ENCODE data around the gene RNF44.

RNF44 gene

DNA sequence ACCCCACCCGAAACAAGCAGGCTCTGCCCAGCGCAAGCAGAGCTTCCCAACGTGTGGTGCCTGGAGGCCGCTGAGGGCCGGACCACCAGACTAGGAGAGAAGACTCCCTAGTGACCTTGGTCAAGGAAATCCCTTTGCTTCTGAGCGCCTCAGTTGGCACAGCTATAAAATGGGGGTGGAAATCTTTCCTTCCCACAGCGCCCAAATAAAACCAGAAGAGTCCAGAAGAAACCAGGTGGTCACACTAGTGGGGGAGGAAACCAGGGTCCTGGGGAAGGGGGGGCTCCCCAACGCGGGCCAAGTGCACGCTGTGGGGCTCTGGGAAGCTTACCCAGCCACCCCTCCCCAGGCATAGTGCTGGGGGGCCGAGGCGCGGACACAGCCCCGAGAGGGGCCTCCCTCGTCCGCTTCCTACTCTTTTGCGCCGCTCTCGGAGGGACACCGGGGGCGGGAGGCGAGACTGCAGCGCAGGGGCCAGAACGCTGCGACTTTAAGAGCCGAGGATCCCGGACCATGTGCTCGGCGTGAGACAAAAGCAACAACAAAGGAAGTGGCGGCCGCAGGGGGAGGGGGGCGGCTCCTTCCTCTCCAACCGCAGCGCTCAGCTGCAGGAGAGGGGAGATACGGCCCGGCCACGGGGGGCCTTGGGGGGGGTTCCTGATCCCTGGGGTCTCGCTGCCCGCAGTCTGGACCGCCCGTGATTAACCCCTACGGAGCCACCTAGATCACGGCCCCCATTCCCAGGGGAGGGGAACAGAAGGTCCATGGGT is 885 bp downstream of the RNF44 start:
- TF ChIP-seq CTCF (IDR thresholded peaks at IDR 0.05; ENCODE audit: low read depth, low read length, missing control alignments) = no peak
- peak; percentile 80 for DNase-seq
- in situ Hi-C loops (cut with HindIII; ENCODE audit: low pct_ligation_motif_present, low sequenced_read_pairs) = no loop called here
- H3K27me3 ChIP-seq (replicated peaks) = no peaks in the 10 kb centered on the region
- H3K4me3 ChIP-seq (ENCODE audit: low read depth, low read length) = peak overlapping the region; percentile 82
- H3K36me3 ChIP-seq (replicated peaks) = peaks cover 4% of the 10 kb centered on the region
- peak overlapping the region; percentile 85 for H3K27ac ChIP-seq

DNA sequence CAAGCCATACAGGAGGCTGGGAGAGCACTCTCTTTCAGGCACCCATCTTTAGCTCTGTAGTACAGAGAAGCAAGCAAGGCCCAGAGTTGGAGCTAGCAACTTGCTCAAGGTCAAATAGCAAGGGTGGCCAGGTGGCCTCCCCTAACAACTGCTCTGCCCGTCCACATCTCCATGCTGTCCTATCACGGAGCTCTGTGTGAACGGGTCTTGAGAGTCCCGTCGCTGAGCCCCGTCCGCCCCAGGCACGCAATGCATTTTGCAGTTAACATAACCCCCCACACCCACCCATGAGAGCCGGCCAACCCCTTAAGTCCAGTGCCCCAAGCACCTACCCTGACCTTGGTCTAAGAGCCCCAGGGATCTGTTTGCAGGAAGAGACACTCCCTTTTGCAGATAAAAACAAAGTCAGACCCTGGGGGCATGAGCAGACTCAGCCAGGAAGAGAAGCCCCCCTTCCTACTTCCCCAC is 1.5 kb downstream of the RNF44 start:
- H3K4me3 ChIP-seq (ENCODE audit: low read depth, low read length) = peak overlapping the region; percentile 82
- no peak for TF ChIP-seq CTCF (IDR thresholded peaks at IDR 0.05; ENCODE audit: low read depth, low read length, missing control alignments)
- H3K27me3 ChIP-seq (replicated peaks) = no peaks in the 10 kb centered on the region
- H3K27ac ChIP-seq = peak overlapping the region; percentile 85
- peaks cover 8% of the 10 kb centered on the region for H3K36me3 ChIP-seq (replicated peaks)
- DNase-seq = no peak
- in situ Hi-C loops (cut with HindIII; ENCODE audit: low pct_ligation_motif_present, low sequenced_read_pairs) = no loop called here

DNA sequence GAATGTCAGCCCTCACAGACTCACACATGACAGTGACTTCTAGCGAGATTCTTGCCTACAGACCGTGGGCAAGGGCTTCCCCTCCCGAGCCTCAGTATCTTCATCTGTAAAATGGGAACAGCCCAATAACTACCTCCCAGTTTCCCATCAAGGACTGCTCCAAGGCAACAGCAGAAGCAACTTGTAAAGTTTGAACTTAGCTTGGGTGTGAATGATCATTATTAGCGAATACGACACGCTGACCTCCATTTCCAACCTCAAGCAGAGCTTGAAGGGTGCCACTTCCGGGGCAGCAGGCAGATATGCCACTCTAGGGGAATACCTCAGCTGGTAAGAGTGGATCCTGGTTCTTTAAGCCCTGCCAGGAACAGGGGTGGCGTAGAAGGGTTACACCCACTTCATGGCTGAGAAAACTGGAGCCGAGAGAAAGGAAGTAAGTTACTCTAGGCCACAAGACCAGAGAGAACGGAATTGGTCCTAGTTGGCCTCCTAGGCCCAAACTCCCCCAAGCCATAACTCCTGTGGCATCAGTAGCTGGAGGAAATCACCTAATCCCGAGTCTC is 2.0 kb downstream of the RNF44 start:
- TF ChIP-seq CTCF (IDR thresholded peaks at IDR 0.05; ENCODE audit: low read depth, low read length, missing control alignments) = no peak
- Histone ChIP-seq H3K36me3 (replicated peaks) (peaks cover 12% of the 10 kb centered on the region), H3K27ac (no peak overlapping the region), H3K4me3 (ENCODE audit: low read depth, low read length) (peak overlapping the region; percentile 82), H3K27me3 (replicated peaks) (no peaks in the 10 kb centered on the region)
- in situ Hi-C loops (cut with HindIII; ENCODE audit: low pct_ligation_motif_present, low sequenced_read_pairs) = no loop called here
- DNase-seq = no peak

- TF ChIP-seq CTCF (IDR thresholded peaks at IDR 0.05; ENCODE audit: low read depth, low read length, missing control alignments) = no peak
- no peak overlapping the region for H3K27ac ChIP-seq
- no peak overlapping the region for H3K4me3 ChIP-seq (ENCODE audit: low read depth, low read length)
- H3K27me3 ChIP-seq (replicated peaks) = no peaks in the 10 kb centered on the region
- in situ Hi-C loops (cut with HindIII; ENCODE audit: low pct_ligation_motif_present, low sequenced_read_pairs) = no loop called here
- no peak for DNase-seq
- H3K36me3 ChIP-seq (replicated peaks) = peaks cover 14% of the 10 kb centered on the region
Observed at GRCh38 chr5:176534640-176535039, 2.6 kb downstream of the RNF44 start.

DNA sequence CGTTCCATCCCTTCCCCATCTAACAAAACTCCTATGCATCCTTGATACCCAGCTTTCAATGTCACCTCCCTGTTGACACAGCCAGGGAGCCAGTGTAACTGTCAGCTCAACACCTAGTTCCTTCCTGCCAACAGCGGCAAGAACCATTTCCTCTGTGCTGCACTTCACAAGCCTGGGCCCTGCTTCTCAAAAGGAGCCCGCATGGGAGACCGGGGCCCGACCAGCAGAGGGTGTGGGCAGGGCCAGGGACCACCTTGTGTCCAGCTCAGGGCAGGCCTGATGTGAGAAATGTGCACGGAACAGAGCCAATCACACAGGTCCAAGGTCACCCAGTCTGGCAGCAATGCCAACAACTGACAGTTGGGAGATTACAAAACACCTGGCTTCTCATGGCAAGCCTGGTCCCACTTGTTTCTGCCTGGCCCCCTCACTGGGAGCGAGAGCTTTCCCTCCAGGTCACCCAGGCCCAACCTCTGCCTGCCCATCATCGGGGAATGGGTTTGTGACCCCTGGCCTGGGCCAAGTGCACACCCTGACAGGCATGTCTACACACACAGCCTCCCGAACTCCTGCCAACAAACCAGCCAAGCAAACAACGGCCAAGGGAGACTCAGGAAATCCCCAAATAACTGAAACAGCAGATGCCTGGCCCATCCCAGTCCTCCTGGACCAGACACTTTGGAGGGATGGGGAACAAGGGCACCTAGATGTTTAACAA is 3.1 kb downstream of the RNF44 start:
- H3K36me3 ChIP-seq (replicated peaks) = peaks cover 19% of the 10 kb centered on the region
- in situ Hi-C loops (cut with HindIII; ENCODE audit: low pct_ligation_motif_present, low sequenced_read_pairs) = no loop called here
- H3K27me3 ChIP-seq (replicated peaks) = no peaks in the 10 kb centered on the region
- peak; percentile 20 for TF ChIP-seq CTCF (IDR thresholded peaks at IDR 0.05; ENCODE audit: low read depth, low read length, missing control alignments)
- no peak overlapping the region for H3K27ac ChIP-seq
- no peak for DNase-seq
- H3K4me3 ChIP-seq (ENCODE audit: low read depth, low read length) = no peak overlapping the region
